Medulla oblongata (tissue), 1 donor: Measurements from ENCODE around the gene ABR.
A peak's percentile ranks its signal among the peaks of the same experiment; 100 is the strongest.
"Not testable (repeated sequence)": the region's sequence is repeated elsewhere in the genome, so short reads cannot be mapped to it uniquely, and the experiment has no call there.

Experiments
- DNase-seq: peaks from one replicate; pipeline ENCODE4 v3.0.0-alpha.2; 2015; ENCODE audit errors: extremely low spot score

Gene ABR

DNA sequence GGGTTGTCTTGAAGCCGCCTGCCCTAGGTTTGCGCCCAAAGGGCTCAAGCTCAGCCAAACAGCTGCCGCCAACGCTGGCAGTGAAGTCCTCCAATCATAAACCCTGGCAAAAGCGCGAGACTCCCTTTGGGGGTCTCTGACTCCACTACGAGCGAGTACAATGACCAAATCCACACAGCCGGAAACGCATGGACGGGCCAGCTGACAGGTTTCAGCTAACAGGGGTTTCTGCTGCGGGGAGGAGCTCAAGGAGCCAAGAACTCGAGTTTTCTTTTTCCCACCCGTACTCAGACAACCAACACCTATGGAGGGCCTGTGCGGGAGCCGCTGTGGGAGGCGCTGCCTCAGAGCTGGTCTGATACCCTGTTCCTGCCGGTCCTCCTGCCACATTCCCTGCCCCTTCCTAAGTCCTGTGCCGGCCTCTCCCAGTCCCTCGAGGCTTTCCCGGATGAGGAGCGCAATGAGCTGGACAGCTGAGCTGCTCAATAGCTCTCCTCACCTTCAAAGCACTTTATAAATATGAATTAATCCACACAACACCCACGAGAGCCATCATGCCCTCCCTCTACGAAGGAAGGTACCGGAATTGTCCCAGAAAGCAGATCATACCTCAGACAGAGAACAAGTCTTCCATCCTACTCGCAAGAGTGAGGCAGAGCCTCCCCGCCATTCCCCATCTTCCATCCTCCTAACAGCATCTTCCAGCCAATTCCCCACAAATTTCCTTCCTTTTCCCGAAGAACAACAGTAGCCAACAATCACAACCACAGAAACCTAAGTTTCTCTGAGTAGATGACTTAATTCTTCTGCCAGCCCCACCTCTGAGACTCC, 6.1 kb downstream of the ABR start:
- no peak for DNase-seq

DNA sequence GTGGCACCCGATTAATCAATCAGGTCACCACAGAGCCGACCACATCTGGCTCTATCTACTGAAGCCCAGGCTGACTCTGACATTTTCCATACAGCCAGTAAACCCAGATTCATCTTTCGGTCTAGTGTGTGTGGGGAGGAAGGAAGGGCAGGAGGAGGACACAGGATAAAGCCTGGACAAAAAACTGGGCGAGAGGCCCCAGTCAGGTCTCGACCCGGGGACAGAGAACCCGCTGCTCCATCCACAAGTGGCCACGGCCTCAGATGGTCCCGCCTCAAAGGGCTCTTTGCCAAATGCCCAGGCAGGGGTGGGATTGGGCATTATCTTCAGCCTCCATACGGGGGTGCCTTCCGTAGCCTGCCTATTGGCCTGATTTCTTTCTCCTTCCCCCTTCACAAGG, 7.8 kb downstream of the ABR start:
- DNase-seq = no peak

DNA sequence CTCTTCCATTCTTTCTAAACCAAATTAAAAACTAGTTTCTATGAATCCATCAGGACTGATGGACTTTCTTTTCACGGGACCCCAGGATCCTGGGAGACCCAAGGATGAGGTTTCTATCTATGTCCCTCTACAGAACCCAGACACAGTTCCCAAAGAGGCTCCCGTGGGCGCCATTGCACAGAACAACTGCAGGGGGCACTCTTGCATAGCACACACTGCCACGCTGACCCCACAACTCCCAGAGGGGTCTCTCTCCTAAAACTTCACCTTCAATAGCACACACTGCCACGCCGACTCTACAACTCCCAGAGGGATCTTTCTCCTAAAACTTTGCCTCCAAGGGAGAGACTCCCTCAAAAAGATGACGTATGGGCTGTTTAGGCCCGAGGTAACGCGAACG, 9.0 kb downstream of the ABR start:
- no peak for DNase-seq

DNA sequence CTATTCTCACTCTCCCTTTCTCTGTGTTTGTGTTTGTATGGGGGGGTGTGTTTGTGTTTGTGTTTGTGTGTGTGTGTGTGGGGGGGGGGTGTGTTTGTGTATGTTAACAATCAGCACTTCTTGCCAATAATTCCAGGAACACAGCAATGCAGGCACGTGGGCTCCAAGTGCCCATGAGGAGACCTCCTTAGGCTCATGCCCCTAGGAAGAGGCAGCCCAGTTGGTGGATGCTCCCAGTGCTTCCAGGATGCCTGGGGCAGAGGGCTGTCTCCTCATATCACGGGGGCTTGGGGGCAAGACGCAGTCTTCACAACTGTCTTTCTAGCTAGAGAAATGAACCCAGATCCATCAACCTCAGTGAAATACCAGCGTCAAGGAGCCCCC, 9.9 kb downstream of the ABR start:
- no peak for DNase-seq

DNA sequence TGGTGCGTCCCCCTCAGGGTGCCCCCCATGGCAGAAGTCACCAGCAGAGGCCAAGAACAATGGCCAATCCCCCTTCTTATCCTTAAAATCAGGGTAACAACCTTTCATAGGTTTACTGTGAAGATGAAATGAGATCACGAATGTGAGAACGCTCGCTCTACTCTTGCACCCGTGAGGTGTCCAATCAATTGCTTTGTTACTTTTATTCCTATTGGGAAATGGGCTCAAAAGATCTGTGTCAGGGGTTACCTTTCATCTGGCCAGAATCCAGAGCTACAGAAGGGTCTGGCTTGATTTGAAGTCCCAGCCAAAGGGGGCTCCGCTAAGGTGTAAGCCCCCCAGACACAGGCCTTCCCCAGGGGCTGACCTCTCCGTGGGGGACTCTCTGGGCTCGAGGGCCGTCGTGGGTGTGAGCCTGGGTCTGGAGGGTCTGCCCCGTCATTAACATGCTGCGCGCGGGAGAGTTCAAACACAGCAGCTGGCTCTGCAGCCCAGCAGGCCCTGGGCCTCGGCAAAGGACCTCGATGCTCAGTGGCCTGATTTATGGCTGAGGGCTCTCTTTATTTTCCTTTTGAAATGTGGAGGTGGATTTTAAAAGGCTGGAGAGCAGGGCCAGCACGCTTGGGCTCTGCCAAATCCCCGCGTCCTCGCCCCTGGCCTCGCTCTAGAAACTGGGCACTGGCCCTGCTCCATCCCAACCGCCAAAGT, 10.4 kb downstream of the ABR start:
- peak; percentile 62 for DNase-seq

DNA sequence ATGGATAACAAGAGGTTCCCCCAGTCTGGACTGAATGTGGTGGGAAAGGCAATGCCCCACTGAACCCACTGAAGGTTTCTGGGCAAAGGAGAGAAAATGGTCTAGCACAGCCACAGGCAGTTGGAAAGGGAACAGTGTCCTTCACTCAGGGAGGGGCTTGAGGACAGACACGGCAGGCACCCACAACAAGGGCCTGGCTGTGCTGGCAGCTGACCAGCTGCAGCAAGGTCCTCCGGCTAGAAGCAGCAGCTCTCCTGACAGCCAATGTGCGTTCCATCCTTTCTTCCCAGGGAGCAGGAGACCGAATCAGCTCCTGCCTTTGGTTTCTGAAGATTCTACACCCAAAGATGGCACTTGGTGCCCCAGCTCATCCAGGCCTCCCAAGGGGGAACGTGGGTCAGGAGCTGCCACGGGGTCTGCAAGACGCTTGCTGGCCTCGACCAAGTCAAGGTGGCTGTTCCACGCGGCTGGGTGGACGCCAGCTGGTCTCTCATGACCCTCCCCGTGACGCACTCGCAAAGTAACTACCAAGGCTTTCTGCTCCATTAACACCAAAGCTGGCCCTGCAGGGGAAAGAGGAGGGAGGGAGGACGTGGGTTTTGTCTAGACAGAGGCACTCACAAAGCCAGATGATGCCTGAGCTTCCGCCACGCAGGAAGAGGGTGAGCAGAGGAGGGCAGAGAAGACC, 11.1 kb downstream of the ABR start:
- peak; percentile 65 for DNase-seq

DNA sequence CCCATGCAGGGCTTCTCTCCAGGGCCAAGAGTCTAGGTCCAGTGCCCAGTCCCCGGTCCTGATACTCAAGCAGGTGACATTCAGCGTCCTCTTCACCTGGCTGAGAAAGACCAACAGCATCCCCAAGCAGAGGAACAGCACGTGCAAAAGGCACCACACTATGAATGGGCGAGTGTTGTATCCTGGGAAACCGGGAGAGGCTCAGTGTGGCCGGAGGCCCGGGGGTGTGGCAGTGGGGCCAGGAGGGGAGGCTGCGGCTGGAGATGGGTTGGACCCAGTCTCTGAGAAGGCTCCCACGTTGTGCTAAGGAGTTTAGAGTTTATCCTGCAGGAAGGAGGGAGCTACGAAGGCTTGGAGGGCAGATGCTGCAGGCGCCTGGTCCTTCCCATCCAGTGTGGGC, 13.5 kb downstream of the ABR start:
- DNase-seq = no peak

DNA sequence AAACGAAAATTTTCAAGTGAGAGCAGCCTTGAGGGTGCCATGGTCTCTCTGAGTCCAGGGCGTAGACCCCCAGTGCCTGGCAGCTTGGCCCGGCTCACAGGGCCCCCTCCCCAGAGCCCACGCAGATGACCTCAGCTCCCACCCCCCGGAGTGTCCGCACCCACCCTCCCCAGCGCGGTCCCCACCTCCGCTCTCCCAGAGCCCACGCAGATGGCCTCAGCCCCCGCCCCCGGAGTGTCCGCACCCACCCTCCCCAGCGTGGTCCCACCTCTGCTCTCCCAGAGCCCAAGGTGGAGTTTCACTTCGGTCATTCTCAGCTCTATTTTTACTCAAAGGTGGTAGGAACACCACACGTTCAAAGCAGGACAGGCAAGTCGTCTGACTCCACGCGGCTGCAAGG, 13.9 kb downstream of the ABR start:
- no peak for DNase-seq

DNA sequence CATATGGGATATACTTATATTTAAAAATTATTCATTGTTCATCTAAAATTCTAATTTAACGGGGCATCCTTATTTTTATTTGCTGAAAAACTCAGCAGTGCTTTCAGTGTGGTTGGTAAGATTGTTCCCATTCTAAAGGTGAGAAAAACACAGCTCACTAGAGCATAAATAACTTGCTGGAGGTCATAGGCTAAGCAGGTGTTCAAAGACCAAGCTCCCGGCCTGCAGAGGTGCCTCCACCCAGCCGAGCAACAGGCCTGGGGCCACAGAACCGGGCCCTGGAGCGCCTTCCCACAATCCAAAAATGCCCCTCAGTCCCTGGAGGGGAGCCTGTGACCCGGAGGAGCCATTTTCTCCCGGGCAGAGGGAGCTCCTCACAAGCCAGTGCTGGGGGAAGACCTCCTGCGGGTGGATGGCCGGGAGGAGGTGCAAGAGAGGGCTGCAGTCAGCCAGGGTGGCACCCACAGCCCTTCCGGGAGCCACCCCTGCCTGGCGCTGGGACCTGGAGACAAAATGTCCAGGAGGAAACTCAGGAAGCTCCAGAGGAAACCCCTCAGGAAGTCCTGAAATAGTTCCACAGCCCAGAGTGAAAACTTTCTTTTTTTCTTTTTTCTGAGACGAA, 14.7 kb downstream of the ABR start:
- no peak for DNase-seq

DNA sequence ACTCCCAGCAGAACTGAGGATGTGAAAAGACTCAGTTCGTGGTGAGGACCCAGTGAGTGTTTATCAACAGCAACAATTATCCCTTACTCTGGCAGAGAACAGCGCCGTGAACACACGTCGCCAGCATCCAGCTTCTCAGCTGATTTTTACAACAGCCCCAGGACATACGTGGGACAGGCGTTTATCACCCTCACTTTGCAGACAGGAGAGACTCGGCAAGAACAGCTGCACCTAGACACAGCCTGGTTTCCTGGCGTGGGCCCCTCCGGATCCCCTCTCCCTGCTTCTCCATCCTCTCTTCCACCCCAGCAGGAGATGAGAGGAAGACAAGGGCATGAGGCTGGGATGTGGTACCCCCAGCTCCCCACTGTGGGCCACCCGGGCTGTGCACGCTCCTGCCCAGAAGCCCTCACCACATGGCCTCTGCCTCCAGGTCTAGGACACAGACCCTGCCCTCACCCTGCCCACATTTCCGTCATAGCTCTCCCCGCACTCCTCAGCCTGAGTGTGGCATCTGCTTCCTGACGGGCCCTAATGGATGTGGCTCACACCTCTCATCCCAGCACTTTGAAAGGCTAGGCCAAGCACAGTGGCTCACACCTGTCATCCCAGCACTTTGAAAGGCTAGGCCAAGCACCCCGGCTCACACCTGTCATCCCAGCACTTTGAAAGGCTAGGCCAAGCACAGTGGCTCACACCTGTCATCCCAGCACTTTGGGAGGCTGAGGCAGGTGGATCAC, 17.5 kb downstream of the ABR start:
- no peak for DNase-seq

DNA sequence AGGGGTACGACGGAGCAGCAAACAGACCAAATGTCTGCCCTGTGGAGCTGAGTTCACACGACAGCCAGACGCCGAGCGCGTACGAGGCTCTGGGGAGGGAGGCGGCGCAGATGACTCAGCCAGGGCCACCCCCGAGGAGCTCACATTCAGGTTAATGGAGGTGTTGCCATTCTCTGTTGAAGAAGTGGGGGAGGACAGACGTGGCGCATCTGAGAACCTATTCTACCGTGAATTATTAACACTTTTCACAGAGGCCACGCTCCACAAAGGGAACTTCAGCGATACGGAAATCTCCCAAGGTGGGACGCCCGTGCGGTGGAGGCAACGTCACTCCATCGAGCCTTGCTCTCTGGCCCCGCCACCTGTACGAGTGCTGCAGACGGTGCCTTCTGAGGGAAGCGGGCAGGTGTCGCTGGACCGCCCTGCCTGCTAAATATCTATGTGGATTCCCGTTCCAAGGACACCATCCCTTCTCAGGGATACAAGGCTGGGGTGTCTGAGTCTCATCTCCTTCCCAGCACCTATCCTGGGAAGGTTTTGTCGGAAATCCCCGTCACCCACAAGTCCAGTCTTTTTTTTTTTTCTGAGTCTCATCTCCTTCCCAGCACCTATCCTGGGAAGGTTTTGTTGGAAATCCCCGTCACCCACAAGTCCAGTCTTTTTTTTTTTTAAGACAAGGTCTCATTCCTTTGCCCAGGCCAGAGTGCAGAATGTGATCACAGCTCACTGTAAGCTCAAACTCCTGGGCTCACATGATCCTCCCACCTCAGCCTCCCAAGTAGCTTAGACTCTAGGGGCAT, 19.0 kb downstream of the ABR start:
- no peak for DNase-seq

DNA sequence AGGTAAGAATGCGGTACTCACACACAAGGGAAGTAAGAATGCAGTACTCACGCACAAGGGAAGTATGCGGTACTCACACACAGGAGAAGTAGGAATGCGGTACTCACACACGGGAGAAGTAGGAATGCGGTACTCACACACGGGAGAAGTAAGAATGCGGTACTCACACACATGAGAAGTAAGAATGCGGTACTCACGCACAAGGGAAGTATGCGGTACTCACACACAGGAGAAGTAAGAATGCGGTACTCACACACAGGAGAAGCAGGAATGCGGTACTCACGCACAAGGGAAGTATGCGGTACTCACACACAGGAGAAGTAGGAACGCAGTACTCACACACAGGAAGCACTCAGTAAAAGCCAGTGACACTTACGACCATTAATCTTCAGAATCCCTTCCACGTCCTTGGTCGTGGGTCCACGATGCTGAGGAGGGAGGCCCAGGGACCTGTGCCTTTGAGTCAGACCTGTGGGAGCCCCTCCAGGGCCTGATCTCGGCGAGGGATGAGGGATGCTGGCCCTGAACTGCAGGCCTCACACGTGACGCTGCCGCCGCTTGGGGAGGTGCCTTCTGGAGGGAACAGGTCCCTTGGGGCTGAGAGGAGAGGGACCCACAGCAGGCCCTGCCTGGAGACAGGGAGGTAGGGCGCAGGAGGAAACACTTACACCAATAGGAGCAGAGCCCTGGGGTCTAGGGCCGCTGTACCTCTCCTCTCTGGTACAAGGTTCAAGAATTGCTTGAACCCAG, 20.2 kb downstream of the ABR start:
- no peak for DNase-seq

DNA sequence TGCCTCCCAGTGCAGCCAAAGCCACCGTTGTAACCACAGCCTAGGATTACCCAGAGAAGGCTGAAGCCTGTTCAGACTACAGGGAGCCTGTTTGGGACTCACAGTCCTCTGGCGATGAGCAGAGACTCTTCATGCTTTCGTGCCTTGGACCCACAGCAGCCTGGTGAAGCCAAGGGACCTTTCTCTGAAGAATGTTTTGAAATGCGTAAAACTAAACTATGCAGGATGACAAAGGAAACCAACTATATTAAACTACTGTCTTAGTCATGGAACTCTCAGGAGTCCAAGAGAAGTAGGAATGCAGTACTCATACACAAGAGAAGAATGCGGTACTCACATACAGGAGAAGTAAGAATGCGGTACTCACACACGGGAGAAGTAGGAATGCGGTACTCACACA, 20.9 kb downstream of the ABR start:
- no peak for DNase-seq

DNA sequence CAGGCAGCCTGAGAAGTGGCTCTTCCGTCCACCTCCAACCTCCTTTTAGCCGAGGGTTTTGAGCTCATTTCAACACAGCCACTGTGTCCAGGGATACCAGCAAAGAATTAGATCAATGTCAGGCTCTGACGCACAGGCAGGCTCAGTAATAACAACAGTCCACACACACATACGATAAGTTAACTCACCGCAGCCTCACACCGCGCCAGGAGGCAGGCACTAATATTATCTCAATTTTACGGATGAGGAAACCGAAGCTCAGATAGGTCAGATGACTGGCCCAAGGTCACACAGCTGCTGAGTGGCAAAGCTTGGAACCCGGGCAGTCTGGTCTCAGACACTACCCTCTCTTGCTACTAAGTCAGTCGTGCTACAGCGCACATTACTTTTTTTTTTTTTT, 22.9 kb downstream of the ABR start:
- no peak for DNase-seq

DNA sequence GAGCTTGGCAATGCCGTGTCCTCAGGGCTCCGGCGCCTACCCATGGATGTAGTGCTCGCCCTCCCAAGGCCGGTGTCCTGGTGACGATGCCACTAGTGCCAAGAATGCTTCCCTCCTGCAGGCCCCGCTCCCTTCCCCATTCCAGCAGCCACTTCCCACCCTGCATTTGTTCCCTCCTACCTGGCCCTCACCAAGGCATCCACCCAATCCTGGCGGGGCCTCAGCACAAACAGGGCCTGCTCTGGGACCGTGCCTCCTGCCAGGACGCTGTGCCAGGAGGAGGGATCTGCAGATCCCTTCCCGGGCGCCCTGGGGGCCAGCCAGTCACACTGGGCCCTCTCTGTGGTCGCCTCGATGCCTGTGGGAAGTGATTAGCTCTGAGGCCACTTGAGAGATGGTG, 25.1 kb downstream of the ABR start:
- DNase-seq = peak; percentile 84

DNA sequence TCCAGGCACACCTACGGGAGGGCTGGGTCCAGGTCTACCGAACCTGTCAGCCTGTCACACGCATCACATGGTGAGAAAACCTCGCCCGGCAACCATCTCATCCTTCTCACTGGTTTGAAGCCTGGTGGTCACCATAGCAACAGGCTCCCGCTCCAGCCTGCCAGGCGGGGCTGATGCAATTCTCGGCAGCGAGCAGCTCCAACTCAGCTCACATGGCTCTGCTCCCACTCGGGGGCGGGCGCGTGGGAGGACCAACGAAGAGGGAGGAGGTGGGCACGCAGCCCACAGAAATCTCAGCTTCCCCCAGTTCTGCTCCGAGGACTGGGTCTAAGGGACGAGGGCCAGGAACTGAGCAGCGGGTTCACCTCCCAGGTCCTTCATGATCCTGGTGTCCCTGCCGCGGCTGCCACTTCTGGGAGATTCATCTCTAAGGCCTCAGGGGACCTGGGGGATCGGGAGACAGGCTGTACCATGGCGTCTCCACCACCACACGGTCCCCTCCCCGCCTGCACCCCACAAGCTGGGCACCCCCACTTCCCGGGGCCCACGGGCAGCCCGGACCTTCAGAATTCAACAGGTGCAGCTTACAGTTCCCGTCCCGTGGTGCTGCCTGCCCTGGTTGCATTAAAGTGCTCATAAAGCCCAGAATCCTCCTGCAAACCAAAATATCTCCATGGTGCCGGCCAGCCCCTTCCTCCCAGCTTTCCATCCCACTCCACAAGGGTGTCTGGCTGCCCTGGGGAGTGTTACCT, 25.8 kb downstream of the ABR start:
- DNase-seq = peak; percentile 86

DNA sequence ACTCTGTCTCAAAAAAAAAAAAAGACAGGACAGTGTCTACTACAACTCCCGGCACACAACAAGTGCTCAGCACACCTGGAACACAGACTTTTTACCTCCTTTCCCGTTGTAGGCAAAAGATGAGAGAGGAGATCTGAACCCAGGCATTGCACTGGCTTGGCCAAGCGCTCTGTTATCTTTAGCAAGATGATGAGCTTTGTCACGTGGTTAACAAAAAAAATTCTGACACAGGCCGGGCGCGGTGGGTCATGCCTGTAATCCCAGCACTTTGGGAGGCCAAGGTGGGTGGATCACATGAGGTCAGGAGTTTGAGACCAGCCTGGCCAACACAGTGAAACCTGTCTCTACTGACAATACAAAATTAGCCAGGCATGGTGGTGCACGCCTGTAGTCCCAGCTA, 27.2 kb downstream of the ABR start:
- DNase-seq = not testable (repeated sequence)

DNA sequence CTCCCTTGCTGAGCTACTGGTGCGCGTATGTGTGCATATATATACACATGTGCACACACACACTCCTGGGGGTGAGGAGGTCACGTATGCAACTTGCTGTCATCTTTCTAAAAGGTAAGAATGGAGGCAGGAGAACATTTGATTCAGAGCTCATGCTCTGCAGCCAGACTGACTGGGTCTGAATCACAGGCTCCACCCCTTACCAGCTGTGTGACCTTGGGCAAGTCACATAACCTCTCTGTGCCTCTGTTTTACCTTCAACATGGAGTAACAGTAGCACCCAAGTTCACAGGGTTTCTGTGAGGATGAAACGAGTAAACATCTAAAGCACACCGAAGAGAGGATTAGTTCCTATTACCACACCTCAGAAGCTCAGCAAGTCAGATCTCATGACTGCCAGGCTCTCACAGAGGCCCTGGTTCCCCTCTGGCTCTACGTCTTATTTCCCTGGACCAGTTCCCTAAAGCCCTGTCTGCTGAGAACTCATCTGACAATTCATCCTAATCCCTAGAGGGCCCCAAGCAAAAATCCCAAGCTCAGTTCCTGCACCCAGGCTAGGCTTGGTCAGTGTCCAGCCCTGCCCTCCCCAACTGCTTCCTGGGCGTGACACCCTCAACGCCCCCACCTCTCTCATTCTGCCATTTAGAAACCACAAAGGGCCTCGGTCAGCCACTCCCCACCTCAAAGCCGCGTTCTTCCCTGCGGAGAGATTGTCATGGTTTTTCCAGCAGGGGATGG, 28.7 kb downstream of the ABR start:
- peak; percentile 58 for DNase-seq

DNA sequence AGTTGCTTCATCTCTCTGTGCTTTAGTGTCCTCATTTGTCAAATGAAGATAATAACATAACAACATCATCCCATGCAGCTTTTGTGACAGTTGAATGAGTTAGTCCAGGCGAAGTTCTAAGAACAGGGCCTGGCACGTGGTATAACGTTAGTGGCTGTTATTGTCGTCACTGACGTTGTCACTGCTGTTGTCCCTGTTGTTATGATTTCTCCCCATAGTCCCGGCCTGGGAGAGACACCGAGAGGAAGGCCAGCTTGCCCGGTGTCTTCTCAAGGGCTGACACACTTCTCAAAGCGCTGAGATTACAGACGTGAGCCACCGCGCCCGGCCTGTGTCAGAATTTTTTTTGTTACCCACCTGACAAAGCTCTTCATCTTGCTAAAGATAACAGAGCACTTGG, 29.9 kb downstream of the ABR start:
- no peak for DNase-seq
